Measurements from ENCODE around the gene USP40. TPM values are rescaled to one million over a fixed set of nuclear protein-coding genes. Genes with fewer than 3 reads are reported as not detected.

The USP40 gene
- total and polyA plus RNA-seq, 2 of the 8 experiments (the other 6 are each of a cell fraction or from before 2014, with no cell fraction given): 12.0 to 15.7 TPM

GRCh38 chr2:233519787-233520611 lies 46.6 kb downstream of the USP40 start (continued):
- no peak for TF ChIP-seq EP300 (IDR thresholded peaks at IDR 0.05; ENCODE audit: borderline replicate concordance in 1 of 2, low read depth in 2 of 2, low read length in 2 of 2)
- TF ChIP-seq ATF3 (IDR thresholded peaks at IDR 0.05; ENCODE audit: insufficient read depth, low read depth, low read length): no peak
